Keratinocyte (primary cell): ENCODE data around the gene CALM1.

Experiments used
- CTCF ChIP-seq, 3 experiments: IDR thresholded peaks in 1 of 3; conservative IDR thresholded peaks in 1 of 3; optimal IDR thresholded peaks in 1 of 3; 2 replicates in 2 of 3; 3 replicates in 1 of 3; pipeline versions ENCODE3 to v1.5.1; 2011; ENCODE audit warnings: low read length in 3 of 3, mild to moderate bottlenecking in 3 of 3, moderate library complexity in 2 of 3, control low read depth in 1 of 3, inconsistent platforms in 1 of 3; ENCODE audit not compliant: insufficient read depth in 2 of 3; ENCODE audit errors: extremely low read depth in 1 of 3
- EZH2 ChIP-seq: IDR thresholded peaks from one replicate; pipeline ENCODE4 v1.6.1; 2012; ENCODE audit warnings: inconsistent platforms, mild to moderate bottlenecking, low read length, moderate library complexity

DNA sequence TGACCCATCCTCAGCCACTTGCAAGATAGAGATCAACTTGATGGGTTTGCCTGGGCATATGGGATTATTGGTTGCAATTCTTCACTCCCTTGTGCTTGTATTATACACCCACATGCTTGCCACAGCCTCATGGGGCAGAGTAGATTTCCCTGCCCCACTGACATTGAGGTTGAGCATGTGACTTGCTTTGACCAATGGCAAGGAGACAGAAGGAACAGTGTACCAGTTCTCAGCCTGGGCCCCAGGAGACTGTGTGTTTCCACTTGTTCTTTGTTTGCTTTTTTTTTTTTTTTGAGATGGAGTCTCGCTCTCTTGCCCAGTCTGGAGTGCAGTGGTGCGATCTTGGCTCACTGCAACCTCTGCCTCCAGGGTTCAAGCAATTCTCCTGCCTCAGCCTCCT is 31.8 kb downstream of the CALM1 start:
- TF ChIP-seq CTCF (optimal IDR thresholded peaks at IDR 0.05 in 1 of 3, IDR thresholded peaks at IDR 0.05 in 1 of 3, conservative IDR thresholded peaks at IDR 0.05 in 1 of 3; ENCODE audit: extremely low read depth in 1 of 3, insufficient read depth in 2 of 3, low read length in 3 of 3) (no peak), EZH2 (no peak)
